WERI-Rb-1 (cell line): ENCODE measurements around the gene SRRM5.

Source experiments
- DNase-seq: peaks from one replicate; pipeline ENCODE4 v3.0.0-alpha.2; 2020
- H3K27ac ChIP-seq: fragments of 250-450 bp; sonication (Bioruptor Pico); 2 replicates; pipeline ENCODE4 v1.5.1; 2020; ENCODE audit warnings: mild to moderate bottlenecking, moderate library complexity
- H3K27me3 ChIP-seq: fragments of 250-450 bp; sonication (Bioruptor Pico); 2 replicates; pipeline ENCODE4 v1.5.1; 2021; ENCODE audit warnings: mild to moderate bottlenecking, low read depth, moderate library complexity; ENCODE audit not compliant: insufficient read depth, severe bottlenecking
- H3K36me3 ChIP-seq: fragments of 250-450 bp; sonication (Bioruptor Pico); 2 replicates; pipeline ENCODE4 v1.5.1; 2020; ENCODE audit warnings: mild to moderate bottlenecking, moderate library complexity
- H3K4me3 ChIP-seq: 2 replicates; pipeline ENCODE4 v1.5.1; 2011; ENCODE audit warnings: low read depth, mild to moderate bottlenecking, control low read depth, low read length
- H3K9me3 ChIP-seq: fragments of 250-450 bp; sonication (Bioruptor Pico); 2 replicates; pipeline ENCODE4 v1.5.1; 2021; ENCODE audit warnings: mild to moderate bottlenecking, moderate library complexity; ENCODE audit not compliant: severe bottlenecking
- CTCF ChIP-seq: IDR thresholded peaks from 2 replicates; pipeline ENCODE4 v1.5.1; 2011; ENCODE audit warnings: low read depth, mild to moderate bottlenecking, control low read depth, inconsistent platforms, low read length

The SRRM5 gene

DNA sequence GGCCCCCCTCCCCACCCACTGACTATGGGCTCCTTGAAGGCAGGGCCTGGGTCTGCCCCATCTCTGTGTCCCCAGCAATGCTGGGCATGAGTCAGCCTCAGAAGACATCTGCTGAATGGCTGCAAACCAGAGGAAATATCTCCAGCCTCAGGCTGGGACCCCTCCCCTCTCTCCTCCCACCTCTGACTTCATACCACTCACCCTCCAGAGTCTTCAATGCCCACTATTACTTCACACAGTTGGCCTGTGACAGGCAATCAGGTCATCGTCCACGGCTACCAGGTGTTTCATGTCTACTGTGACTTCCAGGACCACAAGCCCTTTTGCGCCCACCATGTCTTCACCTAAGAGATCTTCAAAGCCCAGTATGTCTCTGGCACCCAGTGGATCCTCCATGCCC is at the start of gene SRRM5:
TSS of gene SRRM5 (plus strand) at position 301 of the 400 bp plus-strand sequence. CDS start at position 335, 34 bp downstream.
- no peak for DNase-seq
- H3K27me3 ChIP-seq: no peaks in the 10 kb centered on the region
- TF ChIP-seq CTCF: no peak
- H3K9me3 ChIP-seq: no peaks in the 10 kb centered on the region
- no peak within 1 kb of the TSS for H3K27ac ChIP-seq
- H3K36me3 ChIP-seq: peaks cover 47% of the 10 kb centered on the region
- H3K4me3 ChIP-seq: no peak within 1 kb of the TSS

GRCh38 chr19:43562226-43562697 is 49.6 kb upstream of the SRRM5 start:
- TF ChIP-seq CTCF: no peak
- Histone ChIP-seq H3K9me3 (no peaks in the 10 kb centered on the region), H3K27ac (no peak overlapping the region), H3K36me3 (peaks cover 36% of the 10 kb centered on the region), H3K27me3 (no peaks in the 10 kb centered on the region), H3K4me3 (no peak overlapping the region)
- no peak for DNase-seq

DNA sequence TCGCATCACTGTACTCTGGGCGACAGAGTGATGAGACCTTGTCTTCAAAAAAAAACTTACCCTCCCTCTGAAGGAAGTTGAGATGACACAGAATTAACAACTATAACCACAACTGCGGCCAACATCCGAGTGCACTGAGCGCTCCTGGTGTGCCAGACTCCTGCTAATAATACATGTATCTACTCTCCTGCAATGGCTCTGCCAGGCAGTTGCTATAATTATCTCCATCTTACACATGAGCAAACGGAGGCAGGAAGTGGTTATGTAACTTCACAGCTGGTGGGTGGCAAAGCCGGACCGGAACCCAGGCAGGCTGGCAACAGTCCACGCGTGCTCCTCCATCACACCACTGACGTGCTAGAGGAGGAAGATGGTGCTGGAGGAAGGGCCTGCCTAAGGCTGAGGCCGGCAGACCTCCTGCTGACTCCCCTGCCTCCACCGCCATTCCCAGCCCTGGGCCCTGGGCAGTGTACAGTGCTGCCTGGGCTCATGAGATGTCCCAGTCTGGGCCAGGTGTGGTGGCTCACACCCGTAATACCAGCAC is 49.1 kb upstream of the SRRM5 start:
- H3K27ac ChIP-seq: no peak overlapping the region
- TF ChIP-seq CTCF: no peak
- peaks cover 36% of the 10 kb centered on the region for H3K36me3 ChIP-seq
- H3K27me3 ChIP-seq: no peaks in the 10 kb centered on the region
- H3K4me3 ChIP-seq: no peak overlapping the region
- H3K9me3 ChIP-seq: no peaks in the 10 kb centered on the region
- DNase-seq: no peak

DNA sequence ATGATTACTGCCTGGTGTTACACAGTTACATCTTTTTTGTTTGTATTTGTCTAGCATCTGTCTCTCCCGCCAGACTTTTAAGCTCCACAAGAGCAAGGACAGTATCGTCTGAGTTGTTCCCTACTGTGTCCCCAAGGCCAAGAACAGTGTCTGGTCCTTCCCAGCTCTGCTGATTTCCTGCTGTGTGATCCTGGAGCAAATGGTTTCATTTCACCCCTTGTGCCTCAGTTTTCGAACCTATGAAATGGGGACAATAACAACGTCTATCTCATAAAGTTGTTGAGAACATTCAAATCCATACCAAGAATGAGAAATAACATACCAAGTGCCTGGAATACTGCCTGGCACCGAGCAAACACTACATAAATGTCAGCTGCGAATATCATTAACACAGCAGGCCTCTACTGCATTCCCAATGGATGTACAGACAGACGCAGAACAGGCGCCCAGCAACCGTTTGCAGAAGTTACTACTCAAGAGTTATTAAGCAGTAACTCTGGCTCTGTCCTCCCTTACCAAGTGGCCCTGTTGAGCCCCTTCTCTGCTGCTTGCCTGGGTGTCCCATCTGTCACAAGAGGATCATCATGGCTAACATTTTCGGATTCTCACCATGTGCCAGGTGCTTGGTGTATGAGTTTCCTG is 48.0 kb upstream of the SRRM5 start:
- H3K27me3 ChIP-seq: no peaks in the 10 kb centered on the region
- no peak for DNase-seq
- no peak for TF ChIP-seq CTCF
- no peak overlapping the region for H3K4me3 ChIP-seq
- no peaks in the 10 kb centered on the region for H3K9me3 ChIP-seq
- peaks cover 40% of the 10 kb centered on the region for H3K36me3 ChIP-seq
- no peak overlapping the region for H3K27ac ChIP-seq

DNA sequence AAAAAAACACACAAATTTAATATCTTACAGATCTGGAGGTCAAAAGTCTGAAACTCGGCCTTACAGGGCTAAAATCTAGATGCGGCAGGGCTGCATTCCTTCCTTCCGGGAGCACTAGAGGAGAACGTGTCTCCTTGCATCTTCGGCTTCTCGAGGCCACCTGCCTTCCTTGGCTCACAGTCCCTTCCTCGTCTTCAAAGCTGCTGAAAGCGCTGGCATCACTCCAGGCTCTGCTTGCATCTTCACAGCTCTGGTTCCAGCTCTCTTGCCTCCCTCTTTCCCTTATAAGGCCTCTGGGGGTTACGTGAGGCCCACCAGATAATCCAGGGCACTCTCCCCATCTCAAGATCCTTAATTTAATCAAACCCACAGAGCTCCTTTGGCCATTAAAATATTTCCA is 47.1 kb upstream of the SRRM5 start:
- Histone ChIP-seq H3K36me3 (peaks cover 39% of the 10 kb centered on the region), H3K27me3 (no peaks in the 10 kb centered on the region), H3K27ac (no peak overlapping the region), H3K4me3 (no peak overlapping the region), H3K9me3 (no peaks in the 10 kb centered on the region)
- no peak for TF ChIP-seq CTCF
- DNase-seq: no peak

DNA sequence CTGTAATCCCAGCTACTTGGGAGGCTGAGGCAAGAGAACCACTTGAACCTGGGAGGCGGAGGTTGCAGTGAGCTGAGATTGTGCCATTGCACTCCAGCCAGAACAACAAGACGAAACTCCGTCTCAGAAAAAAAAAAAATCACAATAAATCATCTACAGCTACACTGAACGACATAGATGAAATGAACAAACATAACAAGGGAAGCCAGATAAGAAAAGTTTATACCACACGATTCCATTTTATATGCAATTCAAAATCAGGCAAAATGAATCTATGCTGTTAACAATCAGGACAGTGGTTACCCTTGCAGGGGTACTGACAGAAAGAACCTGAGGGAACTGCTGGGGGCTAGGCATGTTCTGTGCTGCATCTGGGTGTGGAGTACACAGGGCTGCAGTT is 42.2 kb upstream of the SRRM5 start:
- no peak for TF ChIP-seq CTCF
- Histone ChIP-seq H3K27ac (no peak overlapping the region), H3K4me3 (no peak overlapping the region), H3K27me3 (no peaks in the 10 kb centered on the region), H3K36me3 (peaks cover 44% of the 10 kb centered on the region), H3K9me3 (no peaks in the 10 kb centered on the region)
- no peak for DNase-seq
